ENCODE measurements around the gene TMEM72.

Gene TMEM72

GRCh38 chr10:44949127-44949802 is 38.1 kb downstream of the TMEM72 start:
- Histone ChIP-seq H3K27ac (peak overlapping the region in 5 of 21 experiments; percentile 1 to 39 (median 29)), H3K4me3 (no peak overlapping the region)

- Histone ChIP-seq H3K27ac (peak overlapping the region in 2 of 21 experiments; percentile 4 to 35), H3K4me3 (no peak overlapping the region)
Measured at GRCh38 chr10:44949915-44950314, 38.8 kb downstream of the TMEM72 start.

GRCh38 chr10:44950326-44951225 is 39.4 kb downstream of the TMEM72 start:
- Histone ChIP-seq H3K4me3 (no peak overlapping the region), H3K27ac (peak overlapping the region in 2 of 21 experiments; percentile 4 to 35)

GRCh38 chr10:44951576-44952226 is 40.6 kb downstream of the TMEM72 start:
- no peak overlapping the region for H3K4me3 ChIP-seq
- H3K27ac ChIP-seq, result no peak overlapping the region

GRCh38 chr10:44952779-44953231 is 41.7 kb downstream of the TMEM72 start:
- H3K4me3 ChIP-seq, result no peak overlapping the region
- H3K27ac ChIP-seq, result no peak overlapping the region

- Histone ChIP-seq H3K27ac (no peak overlapping the region), H3K4me3 (no peak overlapping the region)
Measured at GRCh38 chr10:44954042-44954441, 42.9 kb downstream of the TMEM72 start.

DNA sequence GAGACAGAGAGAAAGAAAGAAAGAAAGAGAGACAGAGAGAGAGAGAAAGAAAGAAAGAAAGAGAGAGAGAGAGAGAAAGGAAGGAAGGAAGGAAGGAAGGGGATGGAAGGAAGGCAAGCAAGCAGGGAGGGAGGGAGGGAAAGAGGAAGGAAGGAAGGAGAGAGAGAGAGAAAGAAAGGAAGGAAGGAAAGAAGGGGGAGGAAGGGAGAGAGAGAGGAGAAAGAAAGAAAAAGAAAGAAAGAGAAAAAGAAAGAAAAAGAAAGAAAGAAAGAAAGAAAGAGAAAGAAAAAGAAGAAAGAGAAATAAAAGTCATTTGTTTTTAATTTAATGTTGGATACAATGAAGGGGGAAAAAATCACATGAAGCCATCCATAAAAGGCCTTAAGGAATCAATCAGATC is 43.8 kb downstream of the TMEM72 start:
- Histone ChIP-seq H3K27ac (no peak overlapping the region), H3K4me3 (no peak overlapping the region)

DNA sequence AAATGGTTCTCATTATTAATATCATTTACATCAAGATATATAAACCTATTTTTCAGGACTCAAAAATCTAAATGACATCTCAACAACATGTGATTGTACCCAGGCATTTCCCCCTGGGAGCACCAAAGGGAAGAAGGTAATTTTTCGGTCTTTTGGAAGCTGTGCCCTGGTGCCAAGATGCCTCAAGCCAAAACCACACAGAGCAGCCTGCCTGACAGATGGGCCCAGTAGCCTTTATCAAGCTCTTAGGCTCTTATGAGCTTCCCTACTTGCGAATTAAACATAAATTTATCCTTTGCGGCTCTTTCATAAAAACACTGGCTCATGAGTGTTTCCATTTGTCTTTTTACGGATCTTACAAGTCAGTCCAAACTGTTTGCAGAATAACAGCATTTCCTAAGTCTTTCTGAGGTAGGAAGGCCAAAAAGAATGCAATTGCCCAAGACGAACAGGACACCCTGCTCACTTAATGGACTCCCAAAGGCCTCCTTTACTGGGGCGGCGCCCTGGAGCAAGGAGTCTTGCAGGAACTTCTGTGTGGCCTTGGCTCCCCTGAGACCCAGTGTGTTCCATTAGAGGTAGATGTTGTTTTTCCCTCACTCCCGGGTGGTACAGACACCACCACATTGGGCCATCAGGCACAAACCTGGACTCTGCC is 44.4 kb downstream of the TMEM72 start:
- H3K27ac ChIP-seq, result peak overlapping the region in 1 of 21 experiments; percentile 14
- H3K4me3 ChIP-seq, result no peak overlapping the region

GRCh38 chr10:44956226-44956625 is 45.1 kb downstream of the TMEM72 start:
- Histone ChIP-seq H3K4me3 (no peak overlapping the region), H3K27ac (peak overlapping the region in 1 of 21 experiments; percentile 14)

DNA sequence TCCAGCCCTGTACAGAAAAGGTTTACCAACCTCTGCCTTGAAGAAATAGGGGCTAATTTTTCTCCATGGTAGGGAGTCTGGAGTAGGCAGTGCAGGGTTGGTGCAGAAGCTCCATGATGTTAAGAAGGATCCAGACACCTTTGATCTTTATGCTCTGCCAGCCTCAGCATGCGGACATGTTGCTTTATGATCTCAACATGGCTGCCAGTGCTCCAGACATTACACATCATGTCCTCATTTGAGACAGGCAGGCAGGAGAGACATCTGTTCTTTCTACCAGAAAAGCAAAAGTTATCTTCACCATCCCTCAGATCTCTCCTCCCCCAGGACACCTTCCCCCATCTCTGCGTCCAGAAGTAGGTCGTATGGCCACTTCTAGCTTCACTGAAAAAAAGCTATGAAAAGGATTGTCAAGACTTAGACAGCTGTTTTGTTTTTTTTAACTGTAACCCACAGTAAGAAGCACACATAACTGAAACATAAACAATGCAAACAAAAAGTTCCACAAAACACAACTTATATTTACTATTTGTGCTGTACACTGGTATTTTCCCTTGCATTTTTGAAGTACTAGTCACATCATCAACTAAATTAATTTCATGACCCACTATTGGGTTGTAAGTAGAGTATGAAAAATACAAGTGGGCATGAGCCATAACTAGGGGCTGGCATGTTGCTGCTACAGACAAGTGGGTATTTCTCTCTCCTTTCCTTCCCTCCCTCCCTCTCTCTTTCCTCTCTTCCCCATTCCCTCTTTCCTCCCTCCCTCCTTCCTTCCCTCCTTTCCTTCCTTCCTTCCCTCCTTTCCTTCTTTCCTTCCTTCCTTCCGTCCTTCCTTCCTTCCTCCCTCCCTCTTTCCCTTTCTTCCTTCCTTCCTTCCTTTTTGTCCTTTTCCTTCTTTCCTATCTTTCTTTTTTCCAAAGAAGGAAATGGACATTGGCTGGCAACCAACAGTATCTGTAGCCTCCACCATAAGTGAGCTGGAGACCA is 45.9 kb downstream of the TMEM72 start:
- H3K4me3 ChIP-seq, result no peak overlapping the region
- peak overlapping the region in 2 of 21 experiments; percentile 18 to 94 for H3K27ac ChIP-seq

- peak overlapping the region in 16 of 21 experiments; percentile 73 to 95 (median 86) for H3K27ac ChIP-seq
- peak overlapping the region; percentile 58 to 83 (median 62) for H3K4me3 ChIP-seq
Measured at GRCh38 chr10:44958196-44958897, 47.2 kb downstream of the TMEM72 start.

DNA sequence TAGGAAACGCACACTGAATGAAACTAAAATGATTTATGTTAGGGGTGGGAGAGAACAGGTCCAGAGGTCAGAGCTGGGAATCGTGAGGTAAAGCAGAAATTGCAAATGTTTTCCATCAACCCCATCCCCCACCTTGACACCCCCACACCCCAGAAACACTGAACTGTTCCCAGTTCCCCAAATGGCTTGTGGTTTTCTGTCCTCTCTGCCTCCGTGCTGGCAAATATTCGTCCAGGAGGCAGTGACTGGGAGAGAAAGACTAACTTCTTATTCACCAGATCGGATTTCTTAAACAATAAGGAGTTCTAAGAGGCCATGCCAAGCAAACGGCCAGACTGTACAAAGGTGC is 47.7 kb downstream of the TMEM72 start:
- peak overlapping the region; percentile 58 to 83 (median 62) for H3K4me3 ChIP-seq
- H3K27ac ChIP-seq, result peak overlapping the region in 20 of 21 experiments; percentile 46 to 95 (median 83)

- peak within 1 kb of the TSS; percentile 58 to 83 (median 62) for H3K4me3 ChIP-seq
Measured at GRCh38 chr10:44959247-44960087, 48.3 kb downstream of the TMEM72 start, which contains the start of gene RASSF4. Gene RASSF4 (plus strand): TSS chr10:44959802. CDS start chr10:44970203, 10,401 bp downstream.

DNA sequence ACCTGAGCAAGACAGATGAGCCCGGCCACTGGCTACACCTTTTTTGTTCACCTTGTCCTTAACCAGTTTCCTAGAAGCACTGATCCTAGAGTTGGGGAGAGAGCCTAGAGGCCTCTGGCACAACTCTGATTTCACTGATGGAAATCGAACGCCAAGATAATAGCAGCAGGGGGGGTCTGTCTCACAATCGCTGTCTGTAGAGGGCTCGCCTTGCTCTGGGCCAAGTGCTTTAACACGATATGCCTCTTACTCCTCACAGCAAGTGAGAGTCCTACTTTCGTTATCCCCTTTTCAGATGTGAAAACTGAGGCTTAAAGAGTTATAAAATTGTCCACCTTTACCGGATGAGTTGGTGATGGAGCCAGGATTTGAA is 48.9 kb downstream of the TMEM72 start:
- Histone ChIP-seq H3K4me3 (peak overlapping the region; percentile 58 to 83 (median 62)), H3K27ac (peak overlapping the region in 17 of 21 experiments; percentile 9 to 95 (median 82))

More at GRCh38 chr10:44959247-44960087, 48.3 kb downstream of the TMEM72 start, which contains the start of gene RASSF4:
- H3K27ac ChIP-seq, result peak within 1 kb of the TSS in 20 of 21 experiments; percentile 56 to 95 (median 83)

DNA sequence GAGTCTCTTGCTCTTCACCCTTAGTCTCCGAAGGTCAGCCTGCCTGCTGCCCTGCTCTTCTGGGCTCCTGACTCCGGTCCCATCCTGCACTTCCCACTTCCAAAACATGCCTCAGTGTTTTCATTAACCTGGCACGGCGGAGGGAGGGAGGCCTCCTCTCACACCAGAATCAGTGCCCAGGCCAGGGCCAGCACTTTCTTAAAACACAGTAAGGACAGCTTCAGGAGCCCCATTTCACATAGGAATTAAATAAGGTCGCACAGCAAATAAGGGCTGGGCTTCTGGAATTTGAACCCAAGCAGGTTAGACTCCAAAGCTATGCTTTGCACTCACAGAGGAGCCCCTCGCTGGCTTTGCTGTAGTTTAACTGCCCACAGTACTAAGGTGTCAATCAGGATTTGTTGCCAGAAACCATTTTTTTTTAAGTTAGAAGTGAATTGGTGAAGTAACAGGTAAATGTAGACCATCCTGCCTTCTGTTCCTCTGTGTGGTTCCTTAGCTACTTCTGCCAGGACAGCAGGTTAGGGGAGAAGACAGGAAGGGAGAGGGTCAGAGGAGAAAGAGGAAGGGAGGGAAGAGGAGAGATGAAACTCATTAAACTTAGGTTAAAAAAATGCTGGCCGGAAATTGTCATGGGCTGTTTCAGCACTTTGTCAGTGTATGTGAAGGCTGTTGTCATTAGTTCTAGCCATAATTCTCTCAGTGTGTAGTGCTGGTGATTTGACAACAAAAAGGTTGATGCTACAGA is 49.5 kb downstream of the TMEM72 start:
- Histone ChIP-seq H3K27ac (peak overlapping the region in 12 of 21 experiments; percentile 0 to 95 (median 82)), H3K4me3 (peak overlapping the region; percentile 1 to 83 (median 60))

DNA sequence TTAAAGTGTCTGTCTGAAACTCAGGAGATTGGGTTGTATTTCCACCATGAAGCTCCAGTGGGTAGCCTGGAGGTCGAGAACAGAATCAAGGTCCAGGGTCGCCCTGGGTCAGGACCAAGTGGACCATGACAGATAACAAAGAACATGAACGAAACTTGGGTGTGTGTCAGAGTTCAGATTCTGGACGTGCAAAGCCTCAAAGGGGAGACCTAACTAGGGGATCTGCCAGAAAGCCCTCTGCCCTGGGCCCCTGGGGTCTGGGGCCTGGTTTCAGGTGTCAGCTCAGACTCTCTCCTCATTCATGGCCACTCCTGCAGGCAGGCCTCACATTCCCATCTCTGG is 50.1 kb downstream of the TMEM72 start:
- H3K4me3 ChIP-seq, result peak overlapping the region in 4 of 7 experiments; percentile 58 to 83 (median 70)
- H3K27ac ChIP-seq, result peak overlapping the region in 8 of 21 experiments; percentile 0 to 95 (median 38)
